GM21786 (cell line): ENCODE measurements around the gene ERH.

Experiments used
- ATAC-seq: cut with Tn5 transposase; IDR thresholded peaks from one replicate; pipeline ENCODE4 v1.9.1; 2021; ENCODE audit not compliant: unreplicated experiment

Gene ERH

DNA sequence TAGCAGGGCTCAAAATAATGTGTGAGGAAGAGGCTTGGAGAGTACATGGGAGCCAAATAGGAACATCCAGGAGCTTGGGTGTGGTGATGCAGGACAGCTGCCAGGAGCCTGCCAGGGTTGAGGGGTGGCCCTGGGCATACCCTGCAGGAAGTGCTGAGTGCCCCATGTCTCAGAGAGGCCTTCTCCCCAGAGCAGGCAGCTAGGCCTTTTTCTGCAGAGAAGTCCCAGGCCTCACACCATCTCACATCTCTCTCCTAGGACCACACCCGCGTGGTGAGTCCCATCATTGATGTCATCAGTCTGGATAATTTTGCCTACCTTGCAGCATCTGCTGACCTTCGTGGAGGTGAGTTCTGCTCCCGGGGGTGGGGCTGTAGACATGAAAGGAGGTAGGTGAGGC lies 66.9 kb downstream of the ERH start:
- ATAC-seq, result no peak
